Measurements from ENCODE around the gene ATAD3C. TPM values are rescaled to one million over a fixed set of nuclear protein-coding genes. Genes with fewer than 3 reads are reported as not detected.
"Not testable (repeated sequence)": the region's sequence is repeated elsewhere in the genome, so short reads cannot be mapped to it uniquely, and the experiment has no call there.

Gene ATAD3C
- polyA plus RNA-seq, 1 of the 3 experiments (the other 2 are of a cell fraction) = 0.38 TPM

- DNase-seq; H4K20me1 ChIP-seq (ENCODE audit: insufficient read depth); H3K4me3 ChIP-seq (ENCODE audit: low read depth in 2 of 2, low read length in 1 of 2); H3K9me2 ChIP-seq; H2AFZ ChIP-seq (ENCODE audit: low read depth); H3K27me3 ChIP-seq (ENCODE audit: insufficient read depth); H3K9ac ChIP-seq; H3K27ac ChIP-seq (ENCODE audit: low read depth in 2 of 2, low read length in 1 of 2); H3K4me2 ChIP-seq; POLR2A ChIA-PET; H3K36me3 ChIP-seq (replicated peaks in 1 of 2; ENCODE audit: control insufficient read depth in 1 of 2, insufficient read depth in 2 of 2, low read length in 1 of 2); CTCF ChIA-PET; H3F3A ChIP-seq (replicated peaks; ENCODE audit: insufficient read depth); H3K4me1 ChIP-seq (ENCODE audit: control insufficient read depth in 1 of 2, insufficient read depth in 2 of 2, low read depth in 1 of 2, low read length in 1 of 2); H3K9me3 ChIP-seq: not testable (repeated sequence)
- H3K79me2 ChIP-seq (ENCODE audit: insufficient read depth) = peaks cover 29% of the 10 kb centered on the region; the same call in 1 of the 2 replicates
- 100% methylated on average over 9 of the region's 14 CpGs for WGBS (ENCODE audit: low lambda C conversion rate)
These were observed 67.4 kb downstream of the ATAD3C start for GRCh38 chr1:1516923-1517322.

- DNase-seq = peak; percentile 29
- no peaks in the 10 kb centered on the region for H3K9me2 ChIP-seq
- no peaks in the 10 kb centered on the region for H4K20me1 ChIP-seq (ENCODE audit: insufficient read depth)
- no peak for TF ChIP-seq IRF3 (IDR thresholded peaks at IDR 0.05; ENCODE audit: low read depth, low read length)
- TF ChIP-seq SIN3A (IDR thresholded peaks at IDR 0.05; ENCODE audit: borderline replicate concordance, low read depth, low read length) = no peak
- no peak for TF ChIP-seq MXI1 (IDR thresholded peaks at IDR 0.05; ENCODE audit: low read depth, low read length)
- TF ChIP-seq USF1 (IDR thresholded peaks at IDR 0.05; ENCODE audit: borderline replicate concordance, low read depth) = no peak
- no peak for TF ChIP-seq POLR2AphosphoS5 (IDR thresholded peaks at IDR 0.05; ENCODE audit: low read depth, low read length)
- TF ChIP-seq RXRA (IDR thresholded peaks at IDR 0.05; ENCODE audit: borderline replicate concordance, low read depth) = no peak
- no peak for TF ChIP-seq GABPA (IDR thresholded peaks at IDR 0.05; ENCODE audit: low read depth)
- TF ChIP-seq NRF1 (IDR thresholded peaks at IDR 0.05; ENCODE audit: low read depth, low read length) = no peak
- TF ChIP-seq RCOR1 (IDR thresholded peaks at IDR 0.05; ENCODE audit: low read length) = no peak
- no peak for TF ChIP-seq FOXM1 (IDR thresholded peaks at IDR 0.05; ENCODE audit: low read depth)
- no peak for TF ChIP-seq FOSL2 (IDR thresholded peaks at IDR 0.05; ENCODE audit: borderline replicate concordance, low read depth)
- 93% methylated on average over 25 of the region's 28 CpGs for WGBS (ENCODE audit: low lambda C conversion rate)
- no peaks in the 10 kb centered on the region for H3K4me1 ChIP-seq (ENCODE audit: control insufficient read depth in 1 of 2, insufficient read depth in 2 of 2, low read depth in 1 of 2, low read length in 1 of 2)
- no peak overlapping the region for H3K9ac ChIP-seq
- H3K79me2 ChIP-seq (ENCODE audit: insufficient read depth) = peaks cover 26% of the 10 kb centered on the region; the same call in 1 of the 2 replicates
- no peaks in the 10 kb centered on the region for H3K27me3 ChIP-seq (ENCODE audit: insufficient read depth)
- H2AFZ ChIP-seq (ENCODE audit: low read depth) = no peak overlapping the region
- H3K36me3 ChIP-seq (replicated peaks in 1 of 2; ENCODE audit: control insufficient read depth in 1 of 2, insufficient read depth in 2 of 2, low read length in 1 of 2) = peaks cover 0 to 8% of the 10 kb centered on the region in 2 experiments
- no peak overlapping the region for H3K27ac ChIP-seq (ENCODE audit: low read depth in 2 of 2, low read length in 1 of 2)
- H3K9me3 ChIP-seq = no peaks in the 10 kb centered on the region
- H3K4me2 ChIP-seq = no peak overlapping the region
- H3F3A ChIP-seq (replicated peaks; ENCODE audit: insufficient read depth) = no peaks in the 10 kb centered on the region
- CTCF ChIA-PET = no interaction called here
- H3K4me3 ChIP-seq (ENCODE audit: low read depth in 2 of 2, low read length in 1 of 2) = no peak overlapping the region
- POLR2A ChIA-PET = no interaction called here
These were observed 68.6 kb downstream of the ATAD3C start for GRCh38 chr1:1517973-1518620.

GRCh38 chr1:1518621-1519007, 69.1 kb downstream of the ATAD3C start:
- H3F3A ChIP-seq (replicated peaks; ENCODE audit: insufficient read depth); H3K4me2 ChIP-seq; H3K4me1 ChIP-seq (ENCODE audit: control insufficient read depth in 1 of 2, insufficient read depth in 2 of 2, low read depth in 1 of 2, low read length in 1 of 2); H2AFZ ChIP-seq (ENCODE audit: low read depth); H3K9me3 ChIP-seq; POLR2A ChIA-PET; CTCF ChIA-PET; H3K36me3 ChIP-seq (replicated peaks in 1 of 2; ENCODE audit: control insufficient read depth in 1 of 2, insufficient read depth in 2 of 2, low read length in 1 of 2); H3K9ac ChIP-seq; H4K20me1 ChIP-seq (ENCODE audit: insufficient read depth); H3K27me3 ChIP-seq (ENCODE audit: insufficient read depth); H3K27ac ChIP-seq (ENCODE audit: low read depth in 2 of 2, low read length in 1 of 2); H3K9me2 ChIP-seq; H3K4me3 ChIP-seq (ENCODE audit: low read depth in 2 of 2, low read length in 1 of 2): not testable (repeated sequence)
- H3K79me2 ChIP-seq (ENCODE audit: insufficient read depth) = peaks cover 22% of the 10 kb centered on the region; the same call in 1 of the 2 replicates
- 97% methylated on average over 16 of the region's 19 CpGs for WGBS (ENCODE audit: low lambda C conversion rate)
- peak; percentile 20 for DNase-seq

Other genes with a start within 250 kb of the ATAD3C start
- 0.05 TPM in 1 of 2 replicates, not detected in the other for gene TNFRSF18, start 243.1 kb upstream of the ATAD3C start, polyA plus RNA-seq (2012; rRNA removed)
- not detected in 2 replicates for gene TNFRSF4, start 235.5 kb upstream of the ATAD3C start, polyA plus RNA-seq (2012; rRNA removed)
- 182 and 265 TPM in 2 replicates for gene SDF4, start 217.7 kb upstream of the ATAD3C start, polyA plus RNA-seq (2012; rRNA removed)
- 32.0 and 38.8 TPM in 2 replicates for gene B3GALT6, start 217.5 kb upstream of the ATAD3C start, polyA plus RNA-seq (2012; rRNA removed)
- gene C1QTNF12, start 203.0 kb upstream of the ATAD3C start, polyA plus RNA-seq (2012; rRNA removed) = 0.59 TPM in 1 of 2 replicates, not detected in the other
- gene UBE2J2, start 175.8 kb upstream of the ATAD3C start, polyA plus RNA-seq (2012; rRNA removed) = 31.8 and 47.5 TPM in 2 replicates
- gene SCNN1D, start 169.3 kb upstream of the ATAD3C start, polyA plus RNA-seq (2012; rRNA removed) = 2.6 and 2.9 TPM in 2 replicates
- 51.7 and 66.4 TPM in 2 replicates for gene ACAP3, start 141.8 kb upstream of the ATAD3C start, polyA plus RNA-seq (2012; rRNA removed)
- 13.9 and 19.0 TPM in 2 replicates for gene PUSL1, start 141.1 kb upstream of the ATAD3C start, polyA plus RNA-seq (2012; rRNA removed)
- gene INTS11, start 125.0 kb upstream of the ATAD3C start, polyA plus RNA-seq (2012; rRNA removed) = 137 and 141 TPM in 2 replicates
- gene CPTP, start 124.9 kb upstream of the ATAD3C start, polyA plus RNA-seq (2012; rRNA removed) = 12.3 and 13.4 TPM in 2 replicates
- gene TAS1R3, start 118.4 kb upstream of the ATAD3C start, polyA plus RNA-seq (2012; rRNA removed) = 0.06 and 0.08 TPM in 2 replicates
- 31.3 and 32.0 TPM in 2 replicates for gene DVL1, start 100.3 kb upstream of the ATAD3C start, polyA plus RNA-seq (2012; rRNA removed)
- gene MXRA8, start 91.1 kb upstream of the ATAD3C start, polyA plus RNA-seq (2012; rRNA removed) = 2.5 and 3.8 TPM in 2 replicates
- gene AURKAIP1, start 74.5 kb upstream of the ATAD3C start, polyA plus RNA-seq (2012; rRNA removed) = 175 and 214 TPM in 2 replicates
- 362 and 475 TPM in 2 replicates for gene CCNL2, start 50.4 kb upstream of the ATAD3C start, polyA plus RNA-seq (2012; rRNA removed)
- 159 and 210 TPM in 2 replicates for gene MRPL20, start 42.4 kb upstream of the ATAD3C start, polyA plus RNA-seq (2012; rRNA removed)
- 0.06 and 0.07 TPM in 2 replicates for gene ANKRD65, start 28.4 kb upstream of the ATAD3C start, polyA plus RNA-seq (2012; rRNA removed)
- 5.3 and 7.4 TPM in 2 replicates for gene VWA1, start 14.0 kb upstream of the ATAD3C start, polyA plus RNA-seq (2012; rRNA removed)
- gene ATAD3B, start 22.1 kb downstream of the ATAD3C start, polyA plus RNA-seq (2012; rRNA removed) = 47.6 and 71.6 TPM in 2 replicates
- 34.1 and 40.2 TPM in 2 replicates for gene ATAD3A, start 62.5 kb downstream of the ATAD3C start, polyA plus RNA-seq (2012; rRNA removed)
- gene TMEM240, start 90.9 kb downstream of the ATAD3C start, polyA plus RNA-seq (2012; rRNA removed) = 6.5 and 8.1 TPM in 2 replicates
- gene SSU72, start 125.2 kb downstream of the ATAD3C start, polyA plus RNA-seq (2012; rRNA removed) = 73.6 and 104 TPM in 2 replicates
- 4.8 and 6.7 TPM in 2 replicates for gene FNDC10, start 150.4 kb downstream of the ATAD3C start, polyA plus RNA-seq (2012; rRNA removed)
- 40.4 and 45.4 TPM in 2 replicates for gene MIB2, start 165.8 kb downstream of the ATAD3C start, polyA plus RNA-seq (2012; rRNA removed)
- gene MMP23B, start 182.5 kb downstream of the ATAD3C start, polyA plus RNA-seq (2012; rRNA removed) = 0.96 and 1.2 TPM in 2 replicates
- 11.3 and 15.0 TPM in 2 replicates for gene CDK11B, start 209.3 kb downstream of the ATAD3C start, polyA plus RNA-seq (2012; rRNA removed)
- 20.5 and 20.6 TPM in 2 replicates for gene SLC35E2B, start 243.1 kb downstream of the ATAD3C start, polyA plus RNA-seq (2012; rRNA removed)

All from SK-N-SH (cell line).